Measurements from ENCODE around the gene SIGLEC12.

Gene SIGLEC12

GRCh38 chr19:51507192-51507591 is 5.6 kb upstream of the SIGLEC12 start:
- TF ChIP-seq CTCF (IDR thresholded peaks at IDR 0.05), result no peak

- no peak for TF ChIP-seq CTCF (IDR thresholded peaks at IDR 0.05)
Measured at GRCh38 chr19:51505904-51506303, 4.3 kb upstream of the SIGLEC12 start.

- no peak for TF ChIP-seq CTCF (IDR thresholded peaks at IDR 0.05)
Measured at GRCh38 chr19:51503896-51504295, 2.3 kb upstream of the SIGLEC12 start.

GRCh38 chr19:51503286-51503817 is 1.8 kb upstream of the SIGLEC12 start:
- no peak for TF ChIP-seq CTCF (IDR thresholded peaks at IDR 0.05)

GRCh38 chr19:51497666-51498065 is 3.9 kb downstream of the SIGLEC12 start:
- TF ChIP-seq CTCF (IDR thresholded peaks at IDR 0.05), result no peak

- no peak for TF ChIP-seq CTCF (IDR thresholded peaks at IDR 0.05)
Measured at GRCh38 chr19:51493776-51494175, 7.8 kb downstream of the SIGLEC12 start.

GRCh38 chr19:51491586-51491985 is 10.0 kb downstream of the SIGLEC12 start:
- no peak for TF ChIP-seq CTCF (IDR thresholded peaks at IDR 0.05)

GRCh38 chr19:51490676-51491075 is 10.9 kb downstream of the SIGLEC12 start:
- TF ChIP-seq CTCF (IDR thresholded peaks at IDR 0.05), result no peak

All from LNCAP (cell line).